ENCODE measurements around the gene DNAJC13. TPM values are rescaled to one million over a fixed set of nuclear protein-coding genes. Genes with fewer than 3 reads are reported as not detected.

DNAJC13 gene
- total RNA-seq, 2 experiments from 2014 or later, result 39.5 to 41.0 TPM

DNA sequence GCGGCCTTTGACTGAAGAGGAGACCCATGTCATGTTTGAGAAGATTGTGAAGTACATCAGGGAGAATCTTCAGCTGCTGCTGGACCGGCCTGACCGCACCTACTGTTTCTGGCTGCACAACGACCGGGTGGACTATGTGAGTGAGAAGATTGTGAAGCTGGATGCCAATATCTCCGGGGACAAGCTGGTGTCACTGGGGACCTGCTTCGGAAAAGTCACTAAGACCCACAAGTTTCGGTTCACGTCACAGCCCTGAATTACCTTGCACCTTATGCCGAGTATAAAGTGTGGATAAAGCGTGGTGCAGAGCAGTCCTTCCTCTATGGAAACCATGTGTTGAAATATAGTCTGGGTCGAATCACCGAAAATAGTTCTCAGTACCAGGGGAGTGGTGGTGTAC lies 16.0 kb upstream of the DNAJC13 start:
- ChIA-PET CTCF (no interaction called here), POLR2A (no interaction called here)

DNA sequence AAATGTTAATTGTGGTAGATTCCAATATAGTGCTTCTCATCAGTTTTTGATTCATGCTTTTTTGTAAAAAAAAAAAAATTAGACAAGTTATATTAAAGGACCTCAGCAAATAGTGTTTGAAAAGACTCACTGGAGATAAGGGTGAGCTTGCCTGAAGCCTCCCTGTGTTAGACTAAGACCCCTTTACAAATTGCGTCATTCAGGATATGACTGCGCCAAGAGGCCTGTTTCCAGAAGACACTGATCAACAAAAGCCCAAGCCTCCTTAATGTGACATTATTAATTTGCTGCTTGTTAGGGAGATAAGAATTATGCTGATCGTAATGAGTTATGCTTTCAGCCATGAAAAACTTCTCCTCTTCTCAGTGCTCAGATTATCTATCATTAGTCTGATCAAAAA lies 13.0 kb upstream of the DNAJC13 start:
- ChIA-PET CTCF (no interaction called here), POLR2A (no interaction called here)

DNA sequence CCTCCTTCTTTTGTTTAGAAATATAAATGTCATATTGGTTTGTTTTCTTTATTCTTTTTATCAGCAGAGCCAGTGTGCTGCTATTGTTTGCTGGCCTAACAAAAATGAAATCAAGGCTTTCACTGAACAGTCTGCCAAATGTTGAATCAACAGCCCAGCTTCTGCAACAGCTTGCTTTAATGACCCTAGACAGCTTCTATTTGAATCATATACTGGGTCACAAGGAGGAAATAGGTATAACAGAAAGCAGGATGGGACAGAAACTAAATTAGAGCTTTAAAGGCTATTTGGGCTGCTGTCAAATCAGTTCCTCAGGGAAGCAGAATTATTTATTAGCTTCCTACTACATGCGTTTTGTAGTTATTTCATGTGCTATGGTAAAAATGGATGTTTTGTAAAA lies 12.1 kb upstream of the DNAJC13 start:
- CTCF ChIA-PET, result no interaction called here

DNA sequence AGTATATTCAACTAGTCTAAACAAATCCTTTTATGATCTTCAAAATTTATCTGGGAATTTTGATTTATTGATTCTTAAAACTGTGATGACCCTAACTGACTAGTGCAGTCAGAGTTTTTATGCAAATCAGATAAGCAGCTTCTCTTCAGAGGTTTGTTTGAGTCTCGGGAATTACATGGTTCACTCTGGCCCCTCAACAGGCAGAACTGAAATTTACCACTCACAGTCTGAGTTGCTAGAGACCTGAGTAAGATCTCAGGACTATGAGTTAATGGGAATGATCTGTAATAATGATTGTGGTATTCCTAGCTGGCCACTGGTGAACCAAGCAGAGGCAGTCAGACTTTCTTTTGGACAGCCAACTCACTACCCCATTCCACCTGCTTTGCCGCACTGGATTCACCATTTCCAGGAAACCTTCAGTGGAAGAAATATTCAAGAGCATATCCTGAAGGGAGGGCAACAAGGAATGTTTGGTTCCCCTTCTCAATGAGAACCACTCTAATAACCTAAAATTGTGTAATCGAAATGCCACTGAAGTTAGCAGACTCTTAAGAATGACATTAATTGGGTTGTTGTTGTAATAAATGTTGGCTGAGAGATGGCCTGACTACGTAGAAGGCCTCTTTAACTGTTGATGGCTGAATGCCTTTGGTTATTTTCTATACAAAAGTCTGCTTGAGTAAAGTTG lies 11.5 kb upstream of the DNAJC13 start:
- POLR2A ChIA-PET, result no interaction called here
- CTCF ChIA-PET, result no interaction called here

More for the DNA sequence above, 12.1 kb upstream of the DNAJC13 start:
- POLR2A ChIA-PET, result no interaction called here

DNA sequence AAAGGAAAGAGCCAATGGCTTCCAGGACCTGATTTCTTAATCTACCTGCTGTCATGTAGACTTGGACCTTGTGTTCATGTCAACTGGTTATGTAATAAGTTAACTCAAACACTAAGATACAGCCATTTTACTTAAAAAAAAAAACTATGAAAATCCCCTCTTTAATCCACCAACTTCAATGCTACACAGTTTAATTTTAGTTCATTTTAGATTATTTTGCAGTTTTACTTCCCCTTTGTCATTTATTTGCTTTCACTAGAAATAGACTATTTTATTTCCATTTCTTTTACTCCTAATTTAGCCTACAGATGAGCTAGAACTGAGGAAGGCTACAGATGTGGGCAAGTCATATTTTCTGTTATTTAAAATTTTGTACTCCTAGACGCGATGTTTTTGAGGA lies 10.7 kb upstream of the DNAJC13 start:
- ChIA-PET POLR2A (no interaction called here), CTCF (no interaction called here)

DNA sequence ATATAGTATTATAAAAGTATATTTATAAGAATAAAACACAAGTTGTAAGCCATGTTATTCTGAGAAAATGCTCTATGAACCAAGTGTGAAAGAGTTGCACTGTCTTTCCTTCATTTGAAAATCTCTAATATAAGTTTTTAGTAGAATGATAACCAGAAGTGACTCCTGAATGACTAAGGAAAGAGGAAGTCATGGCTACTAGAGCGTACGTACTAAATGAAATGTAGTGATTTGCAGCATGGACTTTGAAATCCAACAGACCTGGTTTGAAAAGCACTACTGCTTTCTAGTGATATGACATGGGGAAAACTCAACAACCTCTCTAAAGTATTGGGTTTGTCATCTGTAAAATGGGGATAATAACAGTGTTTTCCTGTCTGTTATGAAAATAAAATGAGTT lies 10.3 kb upstream of the DNAJC13 start:
- ChIA-PET POLR2A (no interaction called here), CTCF (no interaction called here)

DNA sequence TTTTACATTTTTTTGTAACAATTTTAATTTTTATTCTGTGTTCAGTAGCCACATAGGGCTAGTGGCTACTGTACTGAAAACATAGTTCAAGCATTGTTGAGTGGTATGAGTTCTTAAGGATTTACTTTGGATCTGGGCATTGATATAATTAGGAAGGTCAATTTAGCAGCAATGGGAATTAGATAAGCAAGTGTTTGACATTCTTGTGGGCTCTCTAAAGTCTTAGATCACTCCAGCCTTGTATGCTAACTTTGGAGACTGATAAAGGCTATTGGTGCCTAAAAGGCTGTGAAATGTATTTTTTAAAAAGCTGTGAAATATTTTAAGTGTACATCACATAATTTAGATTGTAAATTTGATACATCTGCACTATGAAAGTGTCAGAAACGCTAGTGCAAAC lies 2.5 kb upstream of the DNAJC13 start:
- POLR2A ChIA-PET, result no interaction called here
- CTCF ChIA-PET, result no interaction called here

DNA sequence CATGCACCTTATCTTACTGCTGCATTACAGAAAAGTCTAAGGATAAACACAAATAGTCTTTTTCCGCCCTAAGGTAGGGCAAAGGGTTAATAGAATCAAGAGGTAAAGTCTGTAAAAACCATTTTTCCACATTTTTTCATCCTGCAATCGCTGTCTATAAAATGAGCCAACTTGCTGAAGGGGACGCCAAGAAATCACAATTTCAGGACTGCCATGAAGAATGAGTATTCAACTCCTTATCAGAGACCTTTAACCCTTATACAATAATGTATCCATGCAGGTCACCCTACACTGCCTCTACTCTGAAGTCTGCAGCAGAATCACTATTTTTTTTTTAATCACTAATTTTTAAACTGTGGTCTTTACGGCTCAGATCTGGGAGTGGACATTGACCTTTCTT lies 1.1 kb upstream of the DNAJC13 start:
- POLR2A ChIA-PET, result no interaction called here
- CTCF ChIA-PET, result no interaction called here

DNA sequence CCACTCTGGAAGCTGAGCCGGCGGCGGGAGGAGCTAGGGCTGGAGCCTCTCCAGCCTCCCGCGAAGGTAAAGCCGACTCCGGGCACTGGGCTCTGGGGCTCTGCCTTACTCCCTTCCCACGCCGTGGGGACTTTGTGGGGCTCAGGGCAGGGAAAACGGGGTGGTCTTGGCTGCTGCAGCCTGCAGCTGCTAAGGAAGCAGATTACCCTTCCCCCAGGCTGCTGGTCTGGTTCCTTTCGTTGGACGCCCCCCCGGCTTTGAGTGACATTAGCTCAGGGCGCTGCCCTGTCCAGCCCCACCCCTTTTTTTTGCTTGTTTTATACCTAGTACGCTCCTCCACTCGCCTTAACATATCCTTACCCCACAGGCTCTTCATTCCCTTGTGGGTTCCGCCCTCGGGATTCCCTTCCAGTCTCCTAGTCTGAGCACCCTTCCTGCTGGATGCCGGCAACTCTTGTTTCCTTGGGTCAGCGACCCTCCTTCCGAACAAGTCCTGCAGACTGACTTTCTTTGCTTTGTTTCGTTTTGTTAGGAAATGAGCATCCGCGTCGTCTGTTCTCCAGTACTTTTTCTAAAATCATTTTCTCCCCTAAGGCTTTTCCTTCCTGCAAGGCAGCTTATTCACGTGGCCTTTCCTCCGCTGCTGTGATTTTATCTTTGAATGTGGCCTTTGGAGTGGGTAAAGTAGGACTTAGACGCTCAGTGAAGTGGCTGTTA lies 551 bp downstream of the DNAJC13 start:
- POLR2A ChIA-PET, result interaction anchor here (0.9 kb wide), 2 partner anchors 45 to 1155 kb away, joined by 3 to 4 read pairs; partner anchors contain the start of gene CDV3
- CTCF ChIA-PET, result interaction anchor here (1.8 kb wide), 1 partner anchor 11 kb away, joined by 7 read pairs; no protein-coding TSS in a partner anchor

DNA sequence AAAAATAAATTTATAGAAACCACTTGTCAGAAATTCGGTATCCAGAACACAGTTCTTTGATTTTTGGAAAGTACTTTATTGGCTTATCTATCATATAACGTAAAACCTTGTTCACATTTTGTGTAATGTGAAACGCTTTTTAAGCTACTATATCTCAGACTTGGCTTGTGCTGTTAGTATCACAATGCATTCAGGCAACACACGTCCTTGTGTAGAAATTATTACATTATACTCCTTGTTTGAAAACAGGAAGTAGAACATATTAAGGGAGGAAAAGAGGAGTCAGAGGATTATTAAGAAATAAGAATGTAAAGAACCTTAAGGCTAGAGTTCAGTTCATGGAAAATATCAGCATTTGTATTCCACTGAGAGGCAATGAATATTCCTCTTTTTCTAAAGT lies 1.6 kb downstream of the DNAJC13 start:
- ChIA-PET POLR2A (no interaction called here), CTCF (no interaction called here)

DNA sequence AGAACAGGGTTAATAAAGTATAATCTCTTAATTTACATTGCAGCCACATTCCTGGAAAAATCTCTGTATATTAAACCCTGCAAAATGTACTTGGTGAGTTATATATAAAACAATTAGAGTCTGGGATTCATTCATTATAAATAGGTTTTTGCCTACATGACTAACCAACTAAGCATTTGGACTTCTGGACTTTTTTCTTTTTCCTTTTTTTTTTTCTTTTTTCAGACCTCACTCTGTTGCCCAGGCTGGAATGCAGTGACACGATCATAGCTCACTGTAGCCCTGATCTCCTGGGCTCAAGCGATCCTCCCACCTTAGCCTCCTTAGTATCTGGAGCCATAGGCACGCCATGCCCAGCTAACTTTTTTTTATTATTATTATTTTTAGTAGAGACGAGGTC lies 4.5 kb downstream of the DNAJC13 start:
- CTCF ChIA-PET, result no interaction called here
- POLR2A ChIA-PET, result no interaction called here

DNA sequence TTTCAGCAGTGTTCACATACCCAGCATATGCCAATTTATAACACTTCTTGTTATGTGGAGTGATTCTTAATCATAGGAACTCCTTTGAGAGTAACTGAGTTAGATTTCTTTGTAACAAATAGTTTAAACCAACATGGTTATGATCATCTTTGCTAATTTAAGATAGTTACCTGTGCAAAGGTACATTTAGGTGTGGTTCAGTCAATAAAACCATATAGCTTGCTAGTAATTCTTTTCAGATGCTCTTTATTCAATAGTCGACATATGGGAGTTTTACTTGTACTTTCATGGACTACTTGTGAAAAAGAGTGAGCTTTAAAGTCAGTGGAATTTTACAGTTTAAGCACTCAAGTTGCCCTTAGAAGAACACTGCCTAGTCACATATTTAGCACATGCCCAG lies 5.2 kb downstream of the DNAJC13 start:
- CTCF ChIA-PET, result no interaction called here
- POLR2A ChIA-PET, result no interaction called here

DNA sequence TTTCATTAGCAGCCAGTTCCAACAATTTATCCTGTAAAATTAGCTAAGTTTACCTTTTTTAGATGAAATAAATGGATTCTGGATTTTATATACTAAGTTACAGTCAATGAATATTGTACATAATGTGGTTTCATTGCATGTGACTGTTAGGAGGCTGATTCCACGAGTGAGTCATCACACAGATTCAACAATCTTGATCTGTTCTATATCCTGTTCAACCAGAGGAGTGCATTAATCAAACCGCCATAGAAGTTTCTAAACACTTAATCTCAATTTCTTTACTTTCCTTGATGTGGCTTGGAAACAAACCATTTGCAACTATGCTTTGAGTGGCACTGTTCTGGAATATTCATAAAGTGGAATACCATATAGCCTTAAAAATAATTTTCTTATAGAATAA lies 15.3 kb downstream of the DNAJC13 start:
- ChIA-PET POLR2A (no interaction called here), CTCF (interaction anchor here (1.1 kb wide), 1 partner anchor 13 kb away, joined by 3 read pairs; no protein-coding TSS in a partner anchor)

DNA sequence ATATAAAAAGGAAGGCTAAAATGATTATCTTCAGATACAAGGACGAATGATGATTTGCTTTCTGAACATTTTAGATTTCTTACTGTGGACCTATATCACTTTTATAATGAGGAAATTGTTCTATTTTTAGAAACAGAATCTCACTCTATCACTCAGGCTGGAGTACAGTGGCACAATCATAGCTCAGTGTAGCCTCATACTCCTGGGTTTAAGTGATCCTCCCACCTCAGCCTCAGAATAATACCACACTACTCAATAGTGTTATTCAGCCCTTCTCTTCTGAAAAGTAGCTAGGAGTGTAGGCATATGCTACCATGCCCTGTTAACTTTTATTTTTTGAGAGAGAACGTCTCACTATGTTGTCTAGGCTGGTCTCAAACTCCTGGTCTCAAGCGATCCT lies 15.8 kb downstream of the DNAJC13 start:
- POLR2A ChIA-PET, result no interaction called here
- CTCF ChIA-PET, result no interaction called here

DNA sequence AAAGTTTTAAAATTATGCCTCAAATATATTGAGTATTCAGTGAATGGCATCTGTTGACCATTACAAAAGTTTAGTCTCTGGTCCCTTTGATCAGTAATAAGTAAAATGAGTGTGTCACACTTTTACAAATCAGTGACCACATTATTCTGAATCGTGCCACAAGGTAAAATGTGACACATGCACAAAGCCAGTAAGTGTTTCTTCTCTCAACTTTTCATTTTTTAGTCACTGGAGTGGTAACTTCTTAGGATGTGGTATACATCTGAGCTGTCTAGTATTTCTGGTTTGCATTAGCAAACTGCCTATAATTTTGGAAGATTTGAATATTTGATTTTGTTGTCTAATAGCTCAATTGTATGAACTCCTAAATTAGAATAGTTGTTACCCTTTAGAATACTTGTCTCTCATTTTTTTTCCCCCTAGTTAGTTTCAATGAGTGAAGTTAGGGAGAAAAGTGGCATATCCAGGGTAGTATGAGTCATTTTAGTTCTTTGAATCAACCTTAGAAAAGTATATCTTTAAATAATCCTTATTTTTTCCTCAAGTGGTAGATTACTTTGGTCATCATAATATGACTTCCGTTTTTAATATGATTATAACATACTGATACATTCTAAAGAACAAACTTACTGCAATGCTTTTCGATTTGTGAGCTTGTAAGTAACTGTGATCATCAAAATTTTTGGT lies 18.1 kb downstream of the DNAJC13 start:
- CTCF ChIA-PET, result interaction anchor here (1.5 kb wide), 1 partner anchor 14 kb away, joined by 3 read pairs; no protein-coding TSS in a partner anchor
- POLR2A ChIA-PET, result interaction anchor here (0.6 kb wide), 1 partner anchor 18 kb away, joined by 3 read pairs; no protein-coding TSS in a partner anchor

DNA sequence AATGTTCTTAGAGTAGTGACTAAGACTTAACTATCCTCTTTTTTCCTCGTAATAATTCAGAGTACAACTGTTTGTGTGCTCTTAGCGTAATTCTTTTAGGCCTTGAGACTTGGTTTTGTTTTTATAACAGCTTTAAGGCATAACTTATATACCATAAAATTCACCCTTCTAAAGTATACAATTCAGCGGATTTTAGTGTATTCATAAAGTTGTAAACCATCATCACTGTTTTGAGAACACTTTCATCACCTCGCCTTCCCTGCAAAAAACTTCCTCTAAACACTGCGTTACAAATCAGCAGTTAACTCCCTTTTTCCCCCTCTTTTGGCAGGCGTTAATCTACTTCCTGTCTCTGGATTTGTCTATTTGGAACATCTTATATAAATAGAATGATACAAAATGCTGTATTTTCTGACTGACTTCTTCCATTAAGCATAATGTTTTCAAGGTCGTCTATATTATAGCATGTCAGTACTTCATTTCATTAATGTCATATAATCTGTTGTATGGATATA lies 18.7 kb downstream of the DNAJC13 start:
- ChIA-PET POLR2A (no interaction called here), CTCF (interaction anchor here (1.5 kb wide), 1 partner anchor 14 kb away, joined by 3 read pairs; no protein-coding TSS in a partner anchor)

DNA sequence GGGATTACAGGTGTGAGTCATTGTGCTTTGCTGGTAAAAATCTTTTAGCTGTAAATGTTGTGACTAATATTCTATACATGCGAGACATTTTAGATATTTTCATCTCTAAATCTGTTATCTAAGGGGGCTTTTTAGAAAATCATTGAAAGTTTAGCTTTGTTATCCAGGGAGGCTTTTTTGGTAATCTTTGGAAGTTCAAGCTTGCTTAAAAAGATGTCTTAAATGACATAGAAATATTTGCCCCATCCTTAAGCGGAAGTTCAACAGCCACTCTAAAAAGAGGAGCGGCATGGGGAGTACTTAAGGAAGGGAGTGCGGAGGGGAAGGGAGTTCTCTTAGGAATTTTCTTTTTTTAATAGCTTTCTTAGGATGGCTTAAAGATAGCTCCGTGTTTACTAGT lies 26.1 kb downstream of the DNAJC13 start:
- ChIA-PET POLR2A (no interaction called here), CTCF (no interaction called here)

DNA sequence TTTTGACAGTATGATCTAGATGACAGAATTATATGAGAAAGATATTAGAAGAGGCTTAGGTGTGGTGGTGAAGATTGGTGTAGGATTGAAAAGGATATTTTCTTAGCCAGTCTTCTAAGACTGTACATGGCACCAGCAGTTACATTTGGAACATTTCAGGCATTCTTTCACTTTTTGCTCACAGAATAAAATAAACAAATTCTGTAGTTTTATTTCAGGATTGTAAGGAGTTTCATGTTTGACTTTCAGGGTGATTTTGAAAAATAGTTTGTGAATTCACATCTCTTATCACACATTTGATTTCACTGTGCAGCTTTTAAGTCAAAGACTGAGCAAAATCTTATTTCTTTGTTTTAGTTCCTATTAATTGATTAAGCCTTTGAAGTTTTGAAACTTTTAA lies 27.1 kb downstream of the DNAJC13 start:
- ChIA-PET POLR2A (no interaction called here), CTCF (no interaction called here)

DNA sequence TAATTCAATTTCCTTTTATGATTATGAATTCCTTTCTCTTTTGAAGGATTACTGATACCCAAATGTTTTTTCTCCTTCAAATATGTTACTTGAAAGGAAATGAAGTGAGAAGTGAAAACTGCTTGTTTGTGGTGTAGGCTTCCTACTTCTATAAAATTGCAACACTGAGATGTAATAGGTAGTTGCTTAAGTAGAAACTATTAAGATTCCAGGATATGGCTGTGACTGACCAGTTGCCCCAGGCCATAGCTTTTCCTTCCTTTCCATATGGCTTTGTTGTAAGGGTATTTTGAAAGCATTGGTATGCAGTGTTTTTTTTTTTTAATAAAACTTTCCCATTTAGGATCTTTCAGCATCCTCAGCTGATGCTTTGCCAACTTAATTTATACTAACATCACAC lies 28.5 kb downstream of the DNAJC13 start:
- ChIA-PET POLR2A (no interaction called here), CTCF (no interaction called here)

DNA sequence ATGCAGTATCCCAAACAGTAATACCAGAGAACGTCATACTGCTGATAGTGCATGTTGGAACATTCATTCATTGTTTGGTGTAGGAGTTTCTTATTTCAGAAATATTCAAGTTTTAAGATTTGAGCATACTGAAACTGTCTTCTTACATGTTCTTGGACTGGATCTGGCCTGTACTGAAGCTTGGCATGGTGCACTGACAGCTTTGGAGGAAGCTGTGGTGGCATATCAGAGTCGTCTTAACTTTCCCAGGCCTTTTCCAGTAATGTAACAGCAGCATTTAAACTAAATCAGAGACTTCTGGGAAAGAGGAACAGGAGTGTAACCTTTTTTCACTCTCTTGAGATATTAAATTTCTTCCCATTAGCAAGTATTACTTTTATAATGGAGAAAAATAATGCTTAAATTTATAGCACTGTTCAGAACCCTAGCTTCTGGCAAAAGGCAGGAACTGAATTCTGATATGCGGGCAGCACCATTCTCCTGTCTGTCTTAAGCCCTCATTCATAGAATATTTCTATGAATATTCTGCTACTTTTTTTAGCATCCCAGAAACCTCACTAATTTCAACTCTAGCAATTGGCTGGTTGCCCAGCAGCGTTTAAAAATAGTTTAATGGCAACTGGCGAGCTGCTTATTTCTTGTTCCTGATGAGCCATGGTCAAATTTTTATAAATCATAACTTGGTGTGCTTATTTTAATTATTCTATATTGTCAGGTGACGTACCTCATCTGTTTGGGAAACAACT lies 31.1 kb downstream of the DNAJC13 start:
- POLR2A ChIA-PET, result no interaction called here
- CTCF ChIA-PET, result no interaction called here
